MM.1S (cell line): ENCODE measurements around the gene GCN1.

Experiments used
- DNase-seq: peaks from one replicate; pipeline ENCODE4 v3.0.0-alpha.2; 2015
- H2AFZ ChIP-seq: fragments of 300-600 bp; sonication (generic); 2 replicates; pipeline ENCODE4 v1.6.0; 2016; ENCODE audit warnings: antibody characterized with exemption, low read length
- H3F3A ChIP-seq: fragments of 300-600 bp; sonication (generic); 2 replicates; pipeline ENCODE4 v1.6.1; 2016; ENCODE audit warnings: mild to moderate bottlenecking, antibody characterized with exemption, low read length, moderate library complexity, mixed read lengths; ENCODE audit not compliant: insufficient read depth
- H3K27ac ChIP-seq: fragments of 300-600 bp; sonication (generic); 2 replicates; pipeline ENCODE4 v1.5.1; 2016; ENCODE audit warnings: mild to moderate bottlenecking, low read length
- H3K27me3 ChIP-seq: fragments of 300-600 bp; sonication (generic); replicated peaks from 2 replicates; pipeline ENCODE4 v1.6.0; 2016; ENCODE audit warnings: low read length; ENCODE audit not compliant: insufficient read depth
- H3K36me3 ChIP-seq: fragments of 300-600 bp; sonication (generic); replicated peaks from 2 replicates; pipeline ENCODE4 v1.6.1; 2016; ENCODE audit warnings: mild to moderate bottlenecking, low read length, mixed read lengths; ENCODE audit not compliant: insufficient read depth
- H3K4me1 ChIP-seq: fragments of 300-600 bp; sonication (generic); 2 replicates; pipeline ENCODE4 v1.6.1; 2016; ENCODE audit warnings: low read length, mixed read lengths
- H3K4me2 ChIP-seq: fragments of 300-600 bp; sonication (generic); 2 replicates; pipeline ENCODE4 v1.6.0; 2016; ENCODE audit warnings: low read depth, low read length
- H3K4me3 ChIP-seq: fragments of 300-600 bp; sonication (generic); 2 replicates; pipeline ENCODE4 v1.5.1; 2016; ENCODE audit warnings: low read length, mixed read lengths
- H3K79me2 ChIP-seq: fragments of 300-600 bp; sonication (generic); 2 replicates; pipeline ENCODE4 v1.6.1; 2016; ENCODE audit warnings: mixed run types, low read length, mixed read lengths
- H3K9ac ChIP-seq: fragments of 300-600 bp; sonication (generic); 2 replicates; pipeline ENCODE4 v1.6.1; 2016; ENCODE audit warnings: low read length, mixed read lengths
- H3K9me2 ChIP-seq: fragments of 300-600 bp; sonication (generic); replicated peaks from 2 replicates; pipeline ENCODE4 v1.6.1; 2016; ENCODE audit warnings: mild to moderate bottlenecking, low read length, mixed read lengths; ENCODE audit not compliant: insufficient read depth
- H3K9me3 ChIP-seq: fragments of 300-600 bp; sonication (generic); replicated peaks from 2 replicates; pipeline ENCODE4 v1.6.1; 2016; ENCODE audit warnings: mild to moderate bottlenecking, low read length, mixed read lengths; ENCODE audit not compliant: insufficient read depth
- H4K20me1 ChIP-seq: fragments of 300-600 bp; sonication (generic); 2 replicates; pipeline ENCODE4 v1.6.1; 2016; ENCODE audit warnings: mild to moderate bottlenecking, low read length, moderate library complexity, mixed read lengths; ENCODE audit not compliant: insufficient read depth
- EZH2 ChIP-seq: fragments of 300-600 bp; sonication (generic); optimal IDR thresholded peaks from 2 replicates; pipeline ENCODE3; 2017; ENCODE audit warnings: low read depth, mild to moderate bottlenecking, antibody characterized with exemption, low read length, mixed read lengths
- EZH2phosphoT487 ChIP-seq: fragments of 300-600 bp; sonication (generic); IDR thresholded peaks from 2 replicates; pipeline ENCODE4 v1.6.1; 2018; ENCODE audit warnings: antibody characterized with exemption, low read length
- TF ChIP-seq, protein P1 (sequence below): fragments of 300-600 bp; sonication (generic); IDR thresholded peaks from 2 replicates; pipeline ENCODE4 v1.5.1; 2016; ENCODE audit warnings: antibody characterized with exemption, low read length, mixed read lengths

Gene GCN1

DNA sequence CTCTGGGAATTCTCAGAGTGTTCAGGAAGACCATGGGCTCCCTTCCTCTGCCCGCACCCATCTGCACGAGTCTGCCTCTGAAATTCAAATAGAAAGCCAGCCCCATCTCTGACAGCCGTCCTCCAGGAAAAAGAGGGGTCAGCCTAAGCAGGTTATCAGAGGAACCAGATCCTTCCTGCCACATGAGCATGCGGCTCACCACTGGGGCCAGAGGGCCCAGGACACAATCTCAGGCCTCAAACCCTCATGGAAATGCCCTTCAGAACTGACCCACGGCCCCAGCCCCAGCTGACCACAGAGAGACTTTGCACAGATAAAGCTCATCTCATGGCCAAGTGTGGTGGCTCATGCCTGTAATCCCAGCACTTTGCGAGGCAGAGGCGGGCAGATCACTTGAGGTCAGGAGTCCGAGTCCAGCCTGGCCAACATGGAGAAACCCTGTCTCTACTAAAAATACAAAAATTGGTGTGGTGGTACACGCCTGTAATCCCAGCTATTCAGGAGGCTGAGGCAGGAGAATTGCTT lies 47.8 kb upstream of the GCN1 start:
- H3K9me3 ChIP-seq = no peaks in the 10 kb centered on the region
- H3K4me3 ChIP-seq = no peak overlapping the region
- no peak overlapping the region for H3K27ac ChIP-seq
- no peaks in the 10 kb centered on the region for H3K36me3 ChIP-seq
- no peak overlapping the region for H3K9ac ChIP-seq
- no peak overlapping the region for H3K4me2 ChIP-seq
- no peak overlapping the region for H2AFZ ChIP-seq
- H3K4me1 ChIP-seq = no peaks in the 10 kb centered on the region
- H4K20me1 ChIP-seq = no peaks in the 10 kb centered on the region
- TF ChIP-seq EZH2 = no peak
- TF ChIP-seq, protein P1, sequence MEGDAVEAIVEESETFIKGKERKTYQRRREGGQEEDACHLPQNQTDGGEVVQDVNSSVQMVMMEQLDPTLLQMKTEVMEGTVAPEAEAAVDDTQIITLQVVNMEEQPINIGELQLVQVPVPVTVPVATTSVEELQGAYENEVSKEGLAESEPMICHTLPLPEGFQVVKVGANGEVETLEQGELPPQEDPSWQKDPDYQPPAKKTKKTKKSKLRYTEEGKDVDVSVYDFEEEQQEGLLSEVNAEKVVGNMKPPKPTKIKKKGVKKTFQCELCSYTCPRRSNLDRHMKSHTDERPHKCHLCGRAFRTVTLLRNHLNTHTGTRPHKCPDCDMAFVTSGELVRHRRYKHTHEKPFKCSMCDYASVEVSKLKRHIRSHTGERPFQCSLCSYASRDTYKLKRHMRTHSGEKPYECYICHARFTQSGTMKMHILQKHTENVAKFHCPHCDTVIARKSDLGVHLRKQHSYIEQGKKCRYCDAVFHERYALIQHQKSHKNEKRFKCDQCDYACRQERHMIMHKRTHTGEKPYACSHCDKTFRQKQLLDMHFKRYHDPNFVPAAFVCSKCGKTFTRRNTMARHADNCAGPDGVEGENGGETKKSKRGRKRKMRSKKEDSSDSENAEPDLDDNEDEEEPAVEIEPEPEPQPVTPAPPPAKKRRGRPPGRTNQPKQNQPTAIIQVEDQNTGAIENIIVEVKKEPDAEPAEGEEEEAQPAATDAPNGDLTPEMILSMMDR = no peak
- no peak for TF ChIP-seq EZH2phosphoT487
- H3K9me2 ChIP-seq = no peaks in the 10 kb centered on the region
- H3F3A ChIP-seq = no peaks in the 10 kb centered on the region
- DNase-seq = no peak
- no peaks in the 10 kb centered on the region for H3K27me3 ChIP-seq
- H3K79me2 ChIP-seq = no peaks in the 10 kb centered on the region

DNA sequence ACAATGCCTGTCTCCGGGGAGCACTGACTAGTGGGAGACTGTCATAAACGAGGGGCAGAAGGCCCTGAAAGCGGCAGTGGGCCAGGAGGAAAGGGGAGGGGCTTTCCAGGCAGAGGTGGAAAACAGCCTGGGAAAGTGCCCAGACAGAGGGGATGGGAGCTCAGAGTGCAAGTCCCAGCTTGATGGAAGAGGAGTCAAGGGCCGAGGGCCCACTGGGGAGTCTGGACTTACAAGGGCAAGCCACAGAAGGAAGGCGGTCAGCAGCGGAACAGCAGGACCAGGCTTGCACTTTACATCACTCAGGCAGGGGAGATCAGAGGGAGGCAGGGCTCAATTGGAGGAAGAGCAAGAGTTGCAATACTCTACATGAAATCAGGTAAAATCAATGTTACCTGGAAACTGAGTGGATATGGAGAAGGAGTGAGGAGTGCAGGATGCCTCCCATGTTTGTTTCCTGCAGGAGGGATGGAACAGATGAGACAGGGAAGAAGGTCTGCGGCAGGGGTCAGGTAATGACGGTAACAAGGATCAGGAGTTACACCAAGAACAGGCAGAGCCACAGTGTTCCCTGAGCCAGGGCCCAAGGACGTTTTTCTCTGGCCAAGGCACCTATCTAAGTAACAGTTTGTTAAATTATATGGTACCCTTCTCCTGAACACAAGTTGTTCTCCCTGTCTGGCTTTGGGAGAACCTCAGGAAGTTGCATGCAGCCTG lies 47.2 kb upstream of the GCN1 start:
- no peaks in the 10 kb centered on the region for H3K9me3 ChIP-seq
- no peak for DNase-seq
- H3K27me3 ChIP-seq = no peaks in the 10 kb centered on the region
- H3K4me3 ChIP-seq = no peak overlapping the region
- H3K79me2 ChIP-seq = no peaks in the 10 kb centered on the region
- no peak overlapping the region for H3K4me2 ChIP-seq
- TF ChIP-seq EZH2phosphoT487 (no peak), EZH2 (no peak)
- TF ChIP-seq, protein P1 = no peak
- H3K36me3 ChIP-seq = no peaks in the 10 kb centered on the region
- no peaks in the 10 kb centered on the region for H3F3A ChIP-seq
- no peaks in the 10 kb centered on the region for H3K9me2 ChIP-seq
- no peak overlapping the region for H3K9ac ChIP-seq
- H2AFZ ChIP-seq = no peak overlapping the region
- H3K27ac ChIP-seq = no peak overlapping the region
- no peaks in the 10 kb centered on the region for H3K4me1 ChIP-seq
- no peaks in the 10 kb centered on the region for H4K20me1 ChIP-seq

DNA sequence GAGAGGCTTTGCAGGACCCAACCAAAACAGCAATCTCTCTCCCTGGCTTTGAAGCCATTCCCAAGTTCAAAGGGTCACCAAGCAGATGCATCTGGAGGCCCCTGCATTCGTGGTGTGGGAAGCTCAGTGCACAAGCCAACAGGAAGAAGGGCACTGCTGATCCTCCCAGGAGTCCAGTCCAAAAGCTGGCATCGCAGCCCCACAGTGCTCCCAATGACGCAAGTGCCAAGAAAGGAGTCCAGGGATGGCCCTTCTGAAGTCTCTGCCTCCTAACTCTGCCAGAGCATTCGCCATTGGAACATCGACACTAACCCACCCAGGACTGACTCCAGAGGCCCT lies 45.9 kb upstream of the GCN1 start:
- no peaks in the 10 kb centered on the region for H3F3A ChIP-seq
- H3K4me1 ChIP-seq = no peaks in the 10 kb centered on the region
- H3K4me3 ChIP-seq = no peak overlapping the region
- TF ChIP-seq, protein P1 = no peak
- TF ChIP-seq EZH2 (no peak), EZH2phosphoT487 (no peak)
- H2AFZ ChIP-seq = no peak overlapping the region
- H3K27me3 ChIP-seq = no peaks in the 10 kb centered on the region
- DNase-seq = no peak
- H3K9ac ChIP-seq = no peak overlapping the region
- H3K4me2 ChIP-seq = no peak overlapping the region
- H3K79me2 ChIP-seq = no peaks in the 10 kb centered on the region
- no peaks in the 10 kb centered on the region for H3K9me2 ChIP-seq
- no peaks in the 10 kb centered on the region for H4K20me1 ChIP-seq
- H3K9me3 ChIP-seq = no peaks in the 10 kb centered on the region
- no peak overlapping the region for H3K27ac ChIP-seq
- H3K36me3 ChIP-seq = no peaks in the 10 kb centered on the region
